Smooth muscle cell (in vitro differentiated cells): ENCODE measurements around the gene TRMT61A. TPM values are rescaled to one million over a fixed set of nuclear protein-coding genes. Genes with fewer than 3 reads are reported as not detected.
"Not testable (repeated sequence)": the region's sequence is repeated elsewhere in the genome, so short reads cannot be mapped to it uniquely, and the experiment has no call there.

Experiments used
- DNase-seq: peaks from one replicate; lab custom pipeline; 2025; ENCODE audit not compliant: unreplicated experiment; lab: John Stamatoyannopoulos, UW
- H2AFZ ChIP-seq: fragments of 200-600 bp; sonication (generic); 2 replicates; pipeline ENCODE4 v1.6.0; 2016; ENCODE audit warnings: antibody characterized with exemption, low read depth, mild to moderate bottlenecking
- H3F3A ChIP-seq: fragments of 200-600 bp; sonication (generic); 2 replicates; pipeline ENCODE4 v1.6.0; 2017; ENCODE audit warnings: antibody characterized with exemption, low read depth
- H3K27ac ChIP-seq: fragments of 200-600 bp; sonication (generic); 2 replicates; pipeline ENCODE4 v1.5.1; 2016; ENCODE audit warnings: low read depth, mild to moderate bottlenecking
- H3K27me3 ChIP-seq: fragments of 200-600 bp; sonication (generic); 2 replicates; pipeline ENCODE4 v1.6.1; 2016; ENCODE audit warnings: low read depth, mild to moderate bottlenecking
- H3K36me3 ChIP-seq: fragments of 200-600 bp; sonication (generic); 2 replicates; pipeline ENCODE4 v1.5.1; 2016; ENCODE audit warnings: low read depth
- H3K4me1 ChIP-seq: fragments of 200-600 bp; sonication (generic); 2 replicates; pipeline ENCODE4 v1.5.1; 2016; ENCODE audit warnings: low read depth
- H3K4me2 ChIP-seq: fragments of 200-600 bp; sonication (generic); 2 replicates; pipeline ENCODE4 v1.6.0; 2016; ENCODE audit warnings: mild to moderate bottlenecking
- H3K4me3 ChIP-seq: fragments of 200-600 bp; sonication (generic); 2 replicates; pipeline ENCODE4 v1.5.1; 2016; ENCODE audit warnings: mild to moderate bottlenecking
- H3K79me2 ChIP-seq: fragments of 200-600 bp; sonication (generic); 2 replicates; pipeline ENCODE4 v1.6.0; 2016; ENCODE audit warnings: low read depth, mild to moderate bottlenecking
- H3K9ac ChIP-seq: fragments of 200-600 bp; sonication (generic); 2 replicates; pipeline ENCODE4 v1.6.0; 2016; ENCODE audit warnings: low read depth
- H3K9me3 ChIP-seq: fragments of 200-600 bp; sonication (generic); replicated peaks from 2 replicates; pipeline ENCODE4 v1.5.1; 2016; ENCODE audit warnings: low read depth
- H4K20me1 ChIP-seq: fragments of 200-600 bp; sonication (generic); 2 replicates; pipeline ENCODE4 v1.6.0; 2016; ENCODE audit warnings: low read depth
- WGBS: methylation state at CpG from one replicate; pipeline ENCODE4 v1.1.7; 2016; ENCODE audit warnings: low lambda C conversion rate; 5-methylcytosine and 5-hydroxymethylcytosine counted together
- polyA plus RNA-seq: library from polyadenylated mRNA; unstranded; fragments of >200 nt; fragmentation: Nextera tagmentation; extraction: Ambion mirVana; gene quantifications from 2 replicates; pipeline ENCODE4 v1.2.1, GENCODE V29; 2016
- total RNA-seq: library from RNA; depleted of rRNA; stranded (reverse); fragments of >200 nt; gene quantifications from 2 replicates; pipeline ENCODE4 v1.2.3, GENCODE V29; 2014
- TF ChIP-seq, protein P1 (sequence below): fragments of 200-600 bp; sonication (generic); IDR thresholded peaks from 2 replicates; pipeline ENCODE4 v1.5.1; 2017; ENCODE audit warnings: borderline replicate concordance, mild to moderate bottlenecking, antibody characterized with exemption; ENCODE audit not compliant: insufficient read depth, poor library complexity, severe bottlenecking

Gene TRMT61A
- total and polyA plus RNA-seq, 2 experiments from 2014 or later = 3.7 to 6.7 TPM

DNA sequence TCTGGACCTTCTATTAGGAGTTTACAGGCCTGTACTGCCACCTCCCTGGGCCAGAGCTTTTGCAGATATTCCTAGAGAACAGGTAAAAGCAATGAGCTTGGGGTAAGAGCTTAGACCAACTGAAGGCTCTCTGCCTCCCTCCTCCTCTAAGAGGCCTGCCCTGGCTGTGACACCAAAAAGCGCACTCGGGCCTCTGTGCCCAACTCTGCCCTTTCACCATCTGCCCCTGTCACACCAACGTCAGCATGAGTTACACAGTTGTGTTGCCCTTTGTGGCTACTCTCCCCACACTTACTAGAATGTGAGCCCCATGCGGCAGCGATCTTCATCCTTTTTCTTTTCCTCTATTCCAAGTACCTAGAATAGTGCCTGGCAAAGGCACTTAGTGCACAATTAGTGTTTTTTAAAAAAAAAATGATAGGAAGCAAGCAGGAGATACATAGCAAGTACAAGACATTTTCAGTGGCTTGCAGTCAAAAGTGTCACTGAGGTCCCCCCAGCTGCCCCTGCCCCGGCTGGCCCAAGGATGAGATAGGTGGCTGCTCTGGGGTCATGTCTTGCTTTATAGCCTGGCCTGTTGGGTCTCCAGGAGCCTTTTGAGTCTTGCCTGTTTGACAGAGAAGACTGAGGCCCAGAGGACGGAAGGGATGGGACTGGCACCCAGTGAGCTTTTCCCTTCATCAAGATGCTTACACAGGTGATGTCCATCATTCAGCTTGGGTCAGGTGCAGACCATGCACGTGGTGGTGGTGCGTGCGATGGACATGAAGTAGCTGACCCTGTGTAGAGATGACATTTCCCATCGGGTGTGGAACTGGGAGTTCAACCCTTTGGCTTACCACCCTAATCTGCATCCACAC lies 18.9 kb upstream of the TRMT61A start:
- no peak overlapping the region for H2AFZ ChIP-seq
- DNase-seq = no peak

DNA sequence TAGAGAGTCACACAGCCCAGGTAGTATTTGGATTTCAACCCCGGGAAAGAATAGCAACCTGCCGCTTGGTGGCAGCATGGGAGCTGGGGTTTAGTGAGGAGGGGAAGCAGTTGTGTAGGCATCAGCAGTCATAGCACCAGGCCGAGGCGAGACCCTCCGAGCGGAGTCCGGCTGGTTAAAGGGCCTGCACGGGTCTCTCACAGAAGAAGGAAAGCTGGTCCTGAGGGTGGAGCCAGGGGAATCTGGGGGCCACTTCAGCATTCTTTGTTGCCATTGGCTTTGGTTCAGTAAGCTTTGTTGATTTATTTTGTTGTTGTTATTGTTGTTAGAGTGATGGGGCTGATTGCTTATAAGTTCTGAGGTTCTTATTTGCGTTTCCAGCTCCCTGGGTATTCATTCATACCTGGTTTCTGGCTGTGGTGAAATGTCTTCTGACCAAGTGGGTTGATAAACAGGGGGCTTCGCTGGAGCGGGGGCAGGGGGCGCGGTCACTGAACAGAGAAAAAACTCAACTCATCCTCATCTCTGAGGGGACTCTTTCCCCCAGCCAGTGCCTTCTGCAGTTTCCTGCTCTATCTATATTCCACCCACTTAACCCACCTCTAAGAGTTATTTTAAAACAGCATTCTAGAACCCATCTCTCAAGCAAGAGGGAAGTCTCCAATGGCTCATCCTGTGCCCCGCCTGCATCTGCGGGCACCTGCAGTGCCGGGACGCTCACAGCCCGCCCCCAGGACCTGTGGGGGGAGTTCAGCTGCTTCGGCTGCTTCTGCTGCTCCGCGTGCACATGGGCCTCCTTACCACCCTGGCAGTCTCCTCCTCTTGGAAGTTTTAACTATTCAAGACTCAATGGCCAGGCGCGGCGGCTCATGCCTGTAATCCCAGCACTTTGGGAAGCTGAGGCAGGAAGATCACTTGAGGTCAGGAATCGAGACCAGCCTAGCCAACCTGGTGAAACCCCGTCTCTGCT lies 18.0 kb upstream of the TRMT61A start:
- Histone ChIP-seq H3K9ac (no peak overlapping the region), H3K27ac (no peak overlapping the region), H3K36me3 (no peaks in the 10 kb centered on the region), H3F3A (no peaks in the 10 kb centered on the region), H3K4me1 (no peaks in the 10 kb centered on the region), H3K79me2 (no peaks in the 10 kb centered on the region), H3K4me2 (no peak overlapping the region), H3K4me3 (no peak overlapping the region), H3K9me3 (no peaks in the 10 kb centered on the region), H4K20me1 (no peaks in the 10 kb centered on the region), H2AFZ (no peak overlapping the region), H3K27me3 (no peaks in the 10 kb centered on the region)
- 95% methylated on average over 26 of the region's 26 CpGs for WGBS
- TF ChIP-seq, protein P1, sequence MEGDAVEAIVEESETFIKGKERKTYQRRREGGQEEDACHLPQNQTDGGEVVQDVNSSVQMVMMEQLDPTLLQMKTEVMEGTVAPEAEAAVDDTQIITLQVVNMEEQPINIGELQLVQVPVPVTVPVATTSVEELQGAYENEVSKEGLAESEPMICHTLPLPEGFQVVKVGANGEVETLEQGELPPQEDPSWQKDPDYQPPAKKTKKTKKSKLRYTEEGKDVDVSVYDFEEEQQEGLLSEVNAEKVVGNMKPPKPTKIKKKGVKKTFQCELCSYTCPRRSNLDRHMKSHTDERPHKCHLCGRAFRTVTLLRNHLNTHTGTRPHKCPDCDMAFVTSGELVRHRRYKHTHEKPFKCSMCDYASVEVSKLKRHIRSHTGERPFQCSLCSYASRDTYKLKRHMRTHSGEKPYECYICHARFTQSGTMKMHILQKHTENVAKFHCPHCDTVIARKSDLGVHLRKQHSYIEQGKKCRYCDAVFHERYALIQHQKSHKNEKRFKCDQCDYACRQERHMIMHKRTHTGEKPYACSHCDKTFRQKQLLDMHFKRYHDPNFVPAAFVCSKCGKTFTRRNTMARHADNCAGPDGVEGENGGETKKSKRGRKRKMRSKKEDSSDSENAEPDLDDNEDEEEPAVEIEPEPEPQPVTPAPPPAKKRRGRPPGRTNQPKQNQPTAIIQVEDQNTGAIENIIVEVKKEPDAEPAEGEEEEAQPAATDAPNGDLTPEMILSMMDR = no peak
- DNase-seq = no peak

More for the DNA sequence above, 18.9 kb upstream of the TRMT61A start:
- no peaks in the 10 kb centered on the region for H3K27me3 ChIP-seq
- no peaks in the 10 kb centered on the region for H4K20me1 ChIP-seq
- 96% methylated on average over 11 of the region's 11 CpGs for WGBS
- H3K9ac ChIP-seq = no peak overlapping the region
- H3K79me2 ChIP-seq = no peaks in the 10 kb centered on the region
- TF ChIP-seq, protein P1 = no peak
- H3K4me3 ChIP-seq = no peak overlapping the region
- no peaks in the 10 kb centered on the region for H3K36me3 ChIP-seq
- H3K27ac ChIP-seq = no peak overlapping the region
- no peaks in the 10 kb centered on the region for H3F3A ChIP-seq
- no peak overlapping the region for H3K4me2 ChIP-seq
- no peaks in the 10 kb centered on the region for H3K9me3 ChIP-seq
- no peaks in the 10 kb centered on the region for H3K4me1 ChIP-seq

DNA sequence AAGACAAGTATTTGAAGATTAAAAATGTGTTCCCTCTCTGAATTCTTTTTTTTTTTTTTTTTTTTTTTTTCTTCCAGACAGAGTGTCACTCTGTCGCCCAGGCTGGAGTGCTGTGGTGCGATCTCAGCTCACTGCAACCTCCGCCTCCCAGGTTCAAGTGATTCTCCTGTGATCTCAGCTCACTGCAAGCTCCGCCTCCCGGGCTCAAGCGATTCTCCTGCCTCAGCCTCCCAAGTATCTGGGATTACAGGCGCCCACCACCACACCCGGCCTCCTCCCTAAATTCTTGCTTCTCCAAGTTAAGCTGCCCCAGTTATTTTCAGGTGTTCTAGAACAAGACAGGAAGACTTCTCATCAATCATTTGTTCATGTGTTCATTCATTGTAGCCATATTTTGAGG lies 16.8 kb upstream of the TRMT61A start:
- not testable (repeated sequence) for H3K4me2 ChIP-seq, H3K79me2 ChIP-seq, H3K36me3 ChIP-seq, H4K20me1 ChIP-seq, H3K27ac ChIP-seq, H3K4me1 ChIP-seq, DNase-seq, H3K27me3 ChIP-seq, H2AFZ ChIP-seq, H3K9ac ChIP-seq, H3K9me3 ChIP-seq, H3F3A ChIP-seq, H3K4me3 ChIP-seq
- WGBS = 94% methylated on average over 8 of the region's 8 CpGs
